Measurements from ENCODE around the gene EVC. TPM values are rescaled to one million over a fixed set of nuclear protein-coding genes. Genes with fewer than 3 reads are reported as not detected.
A peak's percentile ranks its signal among the peaks of the same experiment; 100 is the strongest.

The EVC gene
- total RNA-seq, 2 experiments from 2014 or later: 2.2 to 4.0 TPM

DNA sequence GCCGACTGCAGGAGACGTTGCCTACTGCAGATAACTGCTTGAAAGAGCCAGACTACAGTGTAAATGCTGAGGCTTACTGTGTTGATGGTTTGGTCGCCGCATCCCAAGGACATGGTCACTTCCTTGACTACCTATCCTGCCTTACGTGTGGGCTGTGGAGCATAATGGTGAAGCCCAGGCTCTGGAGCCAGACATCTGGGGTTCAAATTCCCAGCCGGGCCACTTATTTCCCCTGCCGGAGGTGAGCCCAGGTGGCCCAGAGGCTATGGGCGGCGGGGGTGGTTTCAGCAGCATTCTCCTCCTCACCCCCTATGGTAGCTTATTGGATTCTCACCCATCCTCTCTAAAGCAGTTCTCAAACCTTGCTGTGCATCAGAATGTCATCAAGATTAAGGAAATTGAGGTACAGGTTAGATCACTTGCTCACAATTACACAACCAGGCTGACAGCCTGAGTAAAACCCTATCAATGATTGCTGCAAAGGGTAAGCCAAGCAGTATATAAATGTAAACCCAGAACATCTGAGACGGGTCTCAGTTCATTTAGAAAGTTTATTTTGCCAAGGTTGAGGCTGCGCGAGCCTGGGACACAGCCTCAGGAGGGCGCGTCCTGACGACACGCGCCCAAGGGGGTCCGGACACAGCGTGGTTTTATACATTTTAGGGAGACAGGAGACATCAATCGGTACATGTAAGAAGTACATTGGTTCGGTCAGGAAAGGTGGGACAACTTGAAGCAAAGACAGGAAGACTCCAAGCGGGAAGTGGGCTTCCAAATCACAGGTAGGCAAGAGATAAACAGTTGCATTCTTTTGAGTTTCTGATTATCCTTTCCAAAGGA, 48.5 kb downstream of the EVC start:
- no peak for ATAC-seq

GRCh38 chr4:5760246-5760645, 49.2 kb downstream of the EVC start:
- H3K9me3 Mint-ChIP-seq (ENCODE audit: low read depth): no peaks in the 10 kb centered on the region
- ATAC-seq (no peak), DNase-seq (no peak)
- CTCF ChIA-PET: no interaction called here
- no peaks in the 10 kb centered on the region for H3K36me3 Mint-ChIP-seq
- no peak overlapping the region for H3K27ac Mint-ChIP-seq
- peaks cover 6% of the 10 kb centered on the region for H3K4me1 Mint-ChIP-seq
- no peaks in the 10 kb centered on the region for H3K27me3 Mint-ChIP-seq
- H3K4me3 Mint-ChIP-seq: no peak overlapping the region

More for the DNA sequence above, 48.5 kb downstream of the EVC start:
- DNase-seq: no peak
- H3K27ac Mint-ChIP-seq: no peak overlapping the region
- H3K36me3 Mint-ChIP-seq: no peaks in the 10 kb centered on the region
- no peaks in the 10 kb centered on the region for H3K9me3 Mint-ChIP-seq (ENCODE audit: low read depth)
- no peaks in the 10 kb centered on the region for H3K27me3 Mint-ChIP-seq
- peaks cover 6% of the 10 kb centered on the region for H3K4me1 Mint-ChIP-seq
- no peak overlapping the region for H3K4me3 Mint-ChIP-seq
- CTCF ChIA-PET: no interaction called here

DNA sequence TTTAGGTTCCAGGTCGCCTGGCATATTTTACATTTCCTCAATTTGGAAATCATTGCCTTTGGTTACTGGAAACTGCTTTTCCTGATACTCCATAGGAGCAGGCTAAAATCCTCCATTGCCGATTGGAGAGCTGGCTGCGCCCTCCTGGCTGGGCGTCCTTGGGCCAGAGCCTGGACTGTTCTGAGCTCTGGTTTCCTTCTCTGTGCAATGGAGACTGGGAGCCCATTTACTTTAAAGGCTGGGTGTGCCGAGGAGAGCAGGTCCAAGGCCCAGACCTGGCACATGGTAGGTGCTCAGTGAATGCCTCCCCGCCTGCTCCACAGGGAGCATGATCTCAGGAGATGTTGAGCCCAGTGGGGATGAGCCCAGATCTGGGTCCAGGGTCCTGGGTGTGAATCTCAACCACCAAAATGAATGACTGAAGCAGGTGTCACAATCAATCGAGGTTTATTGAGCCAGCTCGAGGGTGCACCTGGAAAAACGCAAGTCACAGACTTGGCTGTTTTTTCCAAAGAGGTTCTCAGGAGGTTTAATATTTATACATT, 50.0 kb downstream of the EVC start:
- H3K27ac Mint-ChIP-seq: no peak overlapping the region
- ATAC-seq (no peak), DNase-seq (no peak)
- H3K36me3 Mint-ChIP-seq: no peaks in the 10 kb centered on the region
- no peaks in the 10 kb centered on the region for H3K9me3 Mint-ChIP-seq (ENCODE audit: low read depth)
- peaks cover 6% of the 10 kb centered on the region for H3K4me1 Mint-ChIP-seq
- no peaks in the 10 kb centered on the region for H3K27me3 Mint-ChIP-seq
- CTCF ChIA-PET: no interaction called here
- no peak overlapping the region for H3K4me3 Mint-ChIP-seq

GRCh38 chr4:5770051-5770450, 59.0 kb downstream of the EVC start:
- no peaks in the 10 kb centered on the region for H3K36me3 Mint-ChIP-seq
- CTCF ChIA-PET: no interaction called here
- H3K4me3 Mint-ChIP-seq: no peak overlapping the region
- H3K27ac Mint-ChIP-seq: no peak overlapping the region
- no peaks in the 10 kb centered on the region for H3K27me3 Mint-ChIP-seq
- ATAC-seq: no peak
- H3K4me1 Mint-ChIP-seq: no peaks in the 10 kb centered on the region
- H3K9me3 Mint-ChIP-seq (ENCODE audit: low read depth): peaks cover 4% of the 10 kb centered on the region
- no peak for DNase-seq

GRCh38 chr4:5772528-5773270, 61.7 kb downstream of the EVC start:
- no peaks in the 10 kb centered on the region for H3K36me3 Mint-ChIP-seq
- no peaks in the 10 kb centered on the region for H3K4me1 Mint-ChIP-seq
- no peak overlapping the region for H3K4me3 Mint-ChIP-seq
- H3K27me3 Mint-ChIP-seq: no peaks in the 10 kb centered on the region
- CTCF ChIA-PET: no interaction called here
- ATAC-seq (no peak), DNase-seq (no peak)
- H3K27ac Mint-ChIP-seq: no peak overlapping the region
- peaks cover 8% of the 10 kb centered on the region for H3K9me3 Mint-ChIP-seq (ENCODE audit: low read depth)

DNA sequence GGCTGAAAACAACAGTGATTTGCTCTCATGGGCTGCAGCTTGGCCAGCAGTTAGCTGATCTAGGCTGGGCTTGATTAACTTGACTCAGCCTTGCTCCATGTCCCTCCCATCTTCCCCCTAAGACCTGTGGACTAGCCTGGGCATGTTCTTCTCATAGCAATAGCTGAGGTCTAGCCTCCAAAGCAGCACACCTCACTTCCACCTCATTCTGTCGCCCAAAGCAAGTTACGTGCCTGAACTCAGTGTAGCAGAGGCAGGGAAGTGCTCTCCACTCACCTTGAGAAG, 62.2 kb downstream of the EVC start:
- no peak for ATAC-seq

DNA sequence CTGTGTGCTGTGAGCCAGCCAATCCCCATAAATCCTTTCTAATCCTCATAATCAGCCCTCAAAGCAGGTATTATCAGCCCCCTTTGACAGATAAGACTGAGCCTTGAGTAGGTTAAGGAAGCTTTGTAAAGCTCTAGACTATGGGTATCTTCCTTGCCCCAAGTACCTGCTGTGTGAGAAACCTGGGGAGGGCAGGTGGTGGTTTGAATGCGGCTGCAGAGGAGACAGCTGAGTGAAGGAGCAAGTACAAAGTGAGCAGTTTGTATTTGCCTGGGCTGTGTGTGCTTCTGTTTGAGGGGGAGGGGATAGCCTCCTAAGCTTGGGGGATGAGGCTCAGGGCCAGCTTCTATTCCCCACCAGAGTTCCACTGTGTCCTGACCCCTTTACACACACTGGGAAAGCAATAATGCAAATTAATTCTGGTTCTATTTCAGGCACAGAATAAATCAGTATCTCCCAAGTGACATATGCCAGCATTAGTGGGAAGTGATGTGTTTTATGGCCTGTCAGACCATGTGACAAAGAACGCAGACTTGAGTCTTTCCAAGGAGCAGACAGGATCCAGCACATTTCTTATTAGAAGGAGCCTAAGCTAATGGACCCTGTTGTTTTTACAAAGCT, 63.5 kb downstream of the EVC start:
- no peaks in the 10 kb centered on the region for H3K36me3 Mint-ChIP-seq
- H3K4me1 Mint-ChIP-seq: no peaks in the 10 kb centered on the region
- no peak overlapping the region for H3K27ac Mint-ChIP-seq
- ATAC-seq: no peak
- H3K27me3 Mint-ChIP-seq: no peaks in the 10 kb centered on the region
- CTCF ChIA-PET: no interaction called here
- no peak for DNase-seq
- H3K4me3 Mint-ChIP-seq: no peak overlapping the region
- H3K9me3 Mint-ChIP-seq (ENCODE audit: low read depth): peaks cover 3% of the 10 kb centered on the region

More for the DNA sequence above, 62.2 kb downstream of the EVC start:
- Mint-ChIP-seq H3K36me3 (no peaks in the 10 kb centered on the region), H3K4me1 (no peaks in the 10 kb centered on the region), H3K4me3 (no peak overlapping the region), H3K27ac (no peak overlapping the region), H3K27me3 (no peaks in the 10 kb centered on the region), H3K9me3 (ENCODE audit: low read depth) (peaks cover 3% of the 10 kb centered on the region)
- CTCF ChIA-PET: no interaction called here
- no peak for DNase-seq

DNA sequence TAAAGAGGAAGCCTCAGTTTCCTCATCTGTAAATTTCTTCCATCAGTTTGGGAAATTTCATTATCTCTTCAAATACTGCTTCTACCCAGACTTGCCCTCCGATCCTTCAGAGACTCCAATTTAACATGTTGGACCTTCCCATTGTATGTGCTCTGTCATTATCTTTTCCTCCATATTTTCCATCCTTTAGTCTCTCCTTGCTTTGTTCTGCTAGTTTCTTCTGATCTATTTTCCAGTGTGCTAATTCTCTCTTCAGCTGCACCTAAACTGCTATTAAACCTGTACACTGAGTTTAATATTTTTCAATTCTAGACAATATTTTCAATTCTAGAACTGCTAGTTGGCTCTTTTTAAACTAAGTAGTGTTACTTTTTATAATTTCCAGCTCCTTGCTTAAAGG, 65.5 kb downstream of the EVC start:
- DNase-seq (no peak), ATAC-seq (no peak)
- H3K9me3 Mint-ChIP-seq (ENCODE audit: low read depth): peaks cover 3% of the 10 kb centered on the region
- no peaks in the 10 kb centered on the region for H3K4me1 Mint-ChIP-seq
- no peak overlapping the region for H3K27ac Mint-ChIP-seq
- H3K36me3 Mint-ChIP-seq: no peaks in the 10 kb centered on the region
- H3K4me3 Mint-ChIP-seq: no peak overlapping the region
- H3K27me3 Mint-ChIP-seq: no peaks in the 10 kb centered on the region
- CTCF ChIA-PET: no interaction called here

- Mint-ChIP-seq H3K4me1 (no peaks in the 10 kb centered on the region), H3K27ac (no peak overlapping the region), H3K27me3 (no peaks in the 10 kb centered on the region), H3K9me3 (ENCODE audit: low read depth) (peaks cover 3% of the 10 kb centered on the region), H3K4me3 (no peak overlapping the region), H3K36me3 (no peaks in the 10 kb centered on the region)
- ATAC-seq (no peak), DNase-seq (no peak)
- CTCF ChIA-PET: no interaction called here
These were observed 70.0 kb downstream of the EVC start for GRCh38 chr4:5780831-5781480.

DNA sequence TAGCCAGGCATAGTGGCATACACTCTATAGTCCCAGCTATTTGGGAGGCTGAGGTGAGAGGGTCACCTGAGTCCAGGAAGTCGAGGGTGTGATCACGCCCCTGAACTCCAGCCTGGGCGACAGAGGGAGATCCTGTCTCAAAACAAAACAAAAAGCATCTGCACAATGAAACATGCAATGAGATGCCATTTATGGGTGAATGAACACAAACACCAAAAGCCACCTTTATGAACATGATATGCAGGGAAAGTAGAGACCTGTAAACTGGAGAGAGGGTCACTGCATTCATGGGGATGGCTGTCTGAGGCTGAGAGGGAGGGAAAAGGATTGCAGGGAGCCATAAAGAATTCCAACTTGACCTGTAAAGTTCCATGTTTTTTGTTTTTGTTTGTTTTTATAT, 70.7 kb downstream of the EVC start:
- Mint-ChIP-seq H3K27ac (no peak overlapping the region), H3K27me3 (no peaks in the 10 kb centered on the region), H3K4me1 (no peaks in the 10 kb centered on the region), H3K36me3 (no peaks in the 10 kb centered on the region), H3K4me3 (no peak overlapping the region), H3K9me3 (ENCODE audit: low read depth) (no peaks in the 10 kb centered on the region)
- CTCF ChIA-PET: no interaction called here
- no peak for ATAC-seq
- DNase-seq: peak; percentile 7

- Mint-ChIP-seq H3K4me1 (no peaks in the 10 kb centered on the region), H3K9me3 (ENCODE audit: low read depth) (no peaks in the 10 kb centered on the region), H3K27ac (no peak overlapping the region), H3K36me3 (no peaks in the 10 kb centered on the region), H3K4me3 (no peak overlapping the region), H3K27me3 (no peaks in the 10 kb centered on the region)
- CTCF ChIA-PET: no interaction called here
- no peak for DNase-seq
- no peak for ATAC-seq
These were observed 72.0 kb downstream of the EVC start for GRCh38 chr4:5782829-5783476.

DNA sequence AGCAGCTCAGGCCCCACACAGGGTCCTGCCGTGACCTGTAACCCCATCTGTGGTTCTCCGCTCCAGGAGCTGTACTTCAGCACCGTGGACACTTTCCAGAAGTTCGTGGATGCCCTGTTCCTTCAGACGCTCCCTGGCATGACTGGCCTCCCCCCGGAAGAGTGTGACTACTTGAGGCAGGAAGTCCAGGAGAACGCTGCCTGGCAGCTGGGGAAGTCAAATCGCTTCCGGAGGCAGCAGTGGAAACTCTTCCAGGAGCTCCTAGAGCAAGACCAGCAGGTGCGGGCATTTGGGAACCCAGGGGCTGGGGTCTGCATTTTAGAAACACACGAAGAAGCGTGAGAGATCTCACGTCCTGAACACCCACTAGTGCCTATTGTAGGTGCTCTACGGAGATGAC, 72.5 kb downstream of the EVC start:
- H3K9me3 Mint-ChIP-seq (ENCODE audit: low read depth): no peaks in the 10 kb centered on the region
- no peaks in the 10 kb centered on the region for H3K36me3 Mint-ChIP-seq
- no peak overlapping the region for H3K27ac Mint-ChIP-seq
- no peak for ATAC-seq
- no peaks in the 10 kb centered on the region for H3K27me3 Mint-ChIP-seq
- DNase-seq: peak; percentile 31
- H3K4me3 Mint-ChIP-seq: no peak overlapping the region
- H3K4me1 Mint-ChIP-seq: no peaks in the 10 kb centered on the region
- CTCF ChIA-PET: no interaction called here

DNA sequence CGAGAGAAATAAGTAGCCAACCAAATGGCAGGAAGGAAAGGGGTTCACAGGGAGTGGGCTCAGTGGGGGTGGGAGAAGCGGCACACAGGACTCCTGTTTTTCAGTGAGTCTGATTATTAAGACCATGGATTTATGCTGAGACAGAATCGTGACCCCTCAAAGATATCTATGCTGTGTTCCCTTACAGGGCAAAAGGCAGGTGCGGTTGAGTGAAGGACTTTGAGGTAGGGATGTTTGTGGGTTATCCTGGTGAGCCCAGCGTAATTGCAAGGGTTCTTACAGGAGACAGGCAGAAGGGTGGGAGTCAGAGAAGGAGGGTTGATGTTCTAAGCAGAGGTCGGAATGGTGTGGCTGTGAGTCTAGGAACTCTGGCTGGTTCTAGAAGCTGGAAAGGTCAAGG, 73.0 kb downstream of the EVC start:
- H3K9me3 Mint-ChIP-seq (ENCODE audit: low read depth): no peaks in the 10 kb centered on the region
- CTCF ChIA-PET: no interaction called here
- no peak overlapping the region for H3K4me3 Mint-ChIP-seq
- H3K4me1 Mint-ChIP-seq: no peaks in the 10 kb centered on the region
- no peak overlapping the region for H3K27ac Mint-ChIP-seq
- H3K27me3 Mint-ChIP-seq: no peaks in the 10 kb centered on the region
- H3K36me3 Mint-ChIP-seq: no peaks in the 10 kb centered on the region
- peak; percentile 3 for DNase-seq
- no peak for ATAC-seq

Measured in activated CD8-positive, alpha-beta memory T cell treated with anti-CD3 and anti-CD28 coated beads, Interleukin-2, amount 10 ng/mL, durations not matched to agents 7 days and 5 days (primary cell).